Measurements from ENCODE around the gene HAP1. TPM values are rescaled to one million over a fixed set of nuclear protein-coding genes. Genes with fewer than 3 reads are reported as not detected.

Gene HAP1
- total and polyA plus RNA-seq, 2 of the 8 experiments (the other 6 are each of a cell fraction or from before 2014, with no cell fraction given): 2.3 to 3.6 TPM

DNA sequence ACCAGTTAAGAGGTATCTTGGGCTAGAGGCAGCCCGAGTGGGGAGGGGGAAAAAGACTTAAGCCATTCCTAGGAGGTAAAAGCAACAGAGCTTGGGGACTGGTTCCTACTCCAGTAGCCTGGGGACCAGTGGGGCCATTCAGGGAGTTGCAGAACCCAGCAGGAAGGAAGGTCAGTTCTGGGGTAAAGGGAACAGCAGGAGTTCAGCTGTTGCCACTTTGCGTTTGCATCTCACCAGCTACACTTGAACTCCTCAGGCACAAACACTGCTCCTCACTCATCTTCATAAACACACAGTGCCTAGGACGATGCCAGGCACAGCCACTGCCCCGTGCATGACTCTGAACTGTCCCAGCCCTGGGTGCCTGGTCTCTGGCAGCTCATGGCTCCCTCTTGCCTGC lies 4.0 kb downstream of the HAP1 start:
- no peaks in the 10 kb centered on the region for H3K9me3 ChIP-seq (ENCODE audit: insufficient read depth in 2 of 2, low read depth in 1 of 2, low read length in 1 of 2)
- no peak overlapping the region for H3K4me2 ChIP-seq (ENCODE audit: insufficient read depth in 1 of 2, low read depth in 2 of 2, low read length in 2 of 2)
- H4K91ac ChIP-seq (replicated peaks; ENCODE audit: insufficient read length, low read length): no peak overlapping the region
- no peak overlapping the region for H2BK120ac ChIP-seq (replicated peaks; ENCODE audit: low read depth, low read length)
- H3K27me3 ChIP-seq (replicated peaks in 1 of 4; ENCODE audit: control insufficient read depth in 3 of 4, extremely low read depth in 1 of 4, insufficient read depth in 3 of 4, low read length in 3 of 4): peaks cover 14 to 45% (median 38%) of the 10 kb centered on the region in 4 experiments
- peaks cover 5% of the 10 kb centered on the region in 2 experiments for H4K20me1 ChIP-seq (replicated peaks in 1 of 2; ENCODE audit: control insufficient read depth in 1 of 2, insufficient read depth in 2 of 2, low read length in 2 of 2)
- H3K79me2 ChIP-seq (ENCODE audit: control insufficient read depth in 1 of 2, insufficient read depth in 2 of 2, low read length in 2 of 2): no peaks in the 10 kb centered on the region
- DNase-seq (ENCODE audit: low read depth in 1 of 2, low spot score in 2 of 2) (no peak), FAIRE-seq (no peak)
- no peak overlapping the region for H2BK5ac ChIP-seq (ENCODE audit: low read depth, low read length)
- H3K36me3 ChIP-seq (ENCODE audit: control insufficient read depth in 2 of 4, insufficient read depth in 4 of 4, low read length in 3 of 4): no peaks in the 10 kb centered on the region
- H2BK15ac ChIP-seq (ENCODE audit: low read length): no peak overlapping the region
- H3K56ac ChIP-seq (replicated peaks; ENCODE audit: insufficient read length, low read depth, low read length): no peak overlapping the region
- peaks cover 0 to 3% (median 0%) of the 10 kb centered on the region in 4 experiments; a peak in 5 of 7 replicates for H3K4me1 ChIP-seq (replicated peaks in 1 of 4; ENCODE audit: control insufficient read depth in 3 of 4, insufficient read depth in 4 of 4, low read length in 3 of 4)
- H3K27ac ChIP-seq (ENCODE audit: low read depth, low read length): no peak overlapping the region
- H4K8ac ChIP-seq (ENCODE audit: extremely low read depth, insufficient read depth, low read length): no peak overlapping the region
- H3K23ac ChIP-seq (ENCODE audit: insufficient read length): no peak overlapping the region
- H2BK20ac ChIP-seq (ENCODE audit: low read length): no peak overlapping the region
- no peak overlapping the region for H2AFZ ChIP-seq (ENCODE audit: low read length)
- ChIA-PET POLR2A (ENCODE audit: partially characterized antibody) (interaction anchor here (0.6 to 18.3 kb wide), 6 partner anchors 10 to 134 kb away, joined by 3 to 215 read pairs (median 6); partner anchors contain the start of genes EIF1 and JUP), CTCF (ENCODE audit: partially characterized antibody) (interaction anchor here (0.6 to 3.2 kb wide), 5 partner anchors 11 to 1255 kb away, joined by 3 to 18 read pairs (median 4); partner anchors contain the start of gene P3H4)
- no peak overlapping the region for H2BK12ac ChIP-seq (ENCODE audit: low read depth, low read length)
- H3K4me3 ChIP-seq (ENCODE audit: extremely low read depth in 1 of 4, insufficient read depth in 2 of 4, low read depth in 3 of 4, low read length in 4 of 4): no peak overlapping the region
- H3K18ac ChIP-seq (ENCODE audit: extremely low read depth, low read length): no peak overlapping the region
- H4K5ac ChIP-seq (ENCODE audit: insufficient read length, low read depth, low read length): no peak overlapping the region
- WGBS, 2 experiments (ENCODE audit: extremely low coverage in 1 of 2, insufficient coverage in 1 of 2, insufficient read length in 1 of 2, insufficient replicate concordance in 2 of 2, low coverage in 1 of 2, low lambda C conversion rate in 2 of 2, missing lambda C conversion rate in 1 of 2): 69% methylated on average over 4 of the region's 4 CpGs; no CpG with 5 or more reads in 1 of the 2 experiments
- H3K14ac ChIP-seq (ENCODE audit: insufficient read length): no peak overlapping the region
- no peaks in the 10 kb centered on the region for H3K79me1 ChIP-seq (ENCODE audit: low read depth, low read length)
- H3K4ac ChIP-seq (replicated peaks; ENCODE audit: insufficient read length, low read depth, low read length): no peak overlapping the region
- no peak overlapping the region for H2AK5ac ChIP-seq (ENCODE audit: low read depth, low read length)
- H3K23me2 ChIP-seq (ENCODE audit: low read depth, low read length): peaks cover 13% of the 10 kb centered on the region
- H3K9ac ChIP-seq (replicated peaks in 1 of 4; ENCODE audit: extremely low read depth in 1 of 4, low read depth in 3 of 4, low read length in 3 of 4): no peak overlapping the region
- TF ChIP-seq RBBP5 (IDR thresholded peaks at IDR 0.05; ENCODE audit: borderline replicate concordance, low read depth, low read length) (no peak), FOSL1 (IDR thresholded peaks at IDR 0.05; ENCODE audit: insufficient read depth, low read depth, low read length) (no peak), CEBPB (IDR thresholded peaks at IDR 0.05; ENCODE audit: low read depth, low read length) (no peak), CBX8 (IDR thresholded peaks at IDR 0.05; ENCODE audit: borderline replicate concordance, low read depth, low read length) (no peak), EGR1 (IDR thresholded peaks at IDR 0.05; ENCODE audit: borderline replicate concordance, low read depth, low read length) (no peak), EZH2 (IDR thresholded peaks at IDR 0.05; ENCODE audit: low read depth, low read length, severe bottlenecking) (no peak), JUN (IDR thresholded peaks at IDR 0.05; ENCODE audit: low read depth, low read length) (no peak), PHF8 (conservative IDR thresholded peaks at IDR 0.05; ENCODE audit: low read depth, low read length) (no peak), MAFK (IDR thresholded peaks at IDR 0.05; ENCODE audit: low read depth, low read length) (no peak), SIRT6 (IDR thresholded peaks at IDR 0.05; ENCODE audit: low read length) (no peak), ASH2L (IDR thresholded peaks at IDR 0.05; ENCODE audit: low read length) (no peak), NRF1 (IDR thresholded peaks at IDR 0.05; ENCODE audit: low read depth, low read length) (no peak), SP2 (IDR thresholded peaks at IDR 0.05; ENCODE audit: low read length) (no peak), SP1 (IDR thresholded peaks at IDR 0.05; ENCODE audit: low read depth, low read length) (no peak)
- TF ChIP-seq, protein P1, sequence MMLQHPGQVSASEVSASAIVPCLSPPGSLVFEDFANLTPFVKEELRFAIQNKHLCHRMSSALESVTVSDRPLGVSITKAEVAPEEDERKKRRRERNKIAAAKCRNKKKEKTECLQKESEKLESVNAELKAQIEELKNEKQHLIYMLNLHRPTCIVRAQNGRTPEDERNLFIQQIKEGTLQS (IDR thresholded peaks at IDR 0.05; ENCODE audit: insufficient read depth, low read depth, low read length): no peak

All from H1 (cell line).